ENCODE data around the gene TPRG1L.

DNA sequence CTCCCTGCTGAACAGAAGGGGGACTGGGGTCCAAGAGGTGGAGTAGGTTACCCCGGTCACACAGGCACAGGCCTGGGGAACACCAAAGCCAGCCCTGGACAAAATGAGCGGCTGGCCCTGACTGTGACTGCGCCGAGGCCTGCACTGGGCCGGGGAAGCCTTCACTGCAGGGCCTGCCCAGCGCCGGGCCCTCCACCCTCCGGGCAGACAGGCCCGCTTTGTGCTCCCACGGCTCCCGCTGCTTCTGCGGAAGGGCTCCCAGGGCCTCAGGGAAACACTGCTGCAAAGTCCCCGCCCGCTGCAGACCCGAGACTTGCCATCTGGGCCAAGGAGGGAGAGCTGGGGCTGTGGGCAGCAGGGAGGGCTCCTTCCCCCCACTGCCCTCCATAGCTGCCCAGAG, 48.8 kb upstream of the TPRG1L start:
- no peak for TF ChIP-seq EZH2 (IDR thresholded peaks at IDR 0.05; ENCODE audit: borderline replicate concordance, low read length)
- TF ChIP-seq, protein P1, sequence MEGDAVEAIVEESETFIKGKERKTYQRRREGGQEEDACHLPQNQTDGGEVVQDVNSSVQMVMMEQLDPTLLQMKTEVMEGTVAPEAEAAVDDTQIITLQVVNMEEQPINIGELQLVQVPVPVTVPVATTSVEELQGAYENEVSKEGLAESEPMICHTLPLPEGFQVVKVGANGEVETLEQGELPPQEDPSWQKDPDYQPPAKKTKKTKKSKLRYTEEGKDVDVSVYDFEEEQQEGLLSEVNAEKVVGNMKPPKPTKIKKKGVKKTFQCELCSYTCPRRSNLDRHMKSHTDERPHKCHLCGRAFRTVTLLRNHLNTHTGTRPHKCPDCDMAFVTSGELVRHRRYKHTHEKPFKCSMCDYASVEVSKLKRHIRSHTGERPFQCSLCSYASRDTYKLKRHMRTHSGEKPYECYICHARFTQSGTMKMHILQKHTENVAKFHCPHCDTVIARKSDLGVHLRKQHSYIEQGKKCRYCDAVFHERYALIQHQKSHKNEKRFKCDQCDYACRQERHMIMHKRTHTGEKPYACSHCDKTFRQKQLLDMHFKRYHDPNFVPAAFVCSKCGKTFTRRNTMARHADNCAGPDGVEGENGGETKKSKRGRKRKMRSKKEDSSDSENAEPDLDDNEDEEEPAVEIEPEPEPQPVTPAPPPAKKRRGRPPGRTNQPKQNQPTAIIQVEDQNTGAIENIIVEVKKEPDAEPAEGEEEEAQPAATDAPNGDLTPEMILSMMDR (IDR thresholded peaks at IDR 0.05; ENCODE audit: low read length): no peak

Measured in OCI-LY1 (cell line).